HepG2 (cell line): ENCODE data around the gene LARP1. TPM values are rescaled to one million over a fixed set of nuclear protein-coding genes. Genes with fewer than 3 reads are reported as not detected.

Experiments used
- ADNP ChIP-seq: sonication (generic); formaldehyde crosslinking; IDR thresholded peaks from 2 replicates; pipeline ENCODE4 v1.4.0; 2020; ENCODE audit warnings: missing genetic modification reagents
- DMAP1 ChIP-seq: IDR thresholded peaks from 2 replicates; pipeline ENCODE4 v1.6.1; 2016
- KDM5B ChIP-seq: sonication (generic); formaldehyde crosslinking; IDR thresholded peaks from 2 replicates; pipeline ENCODE4 v1.4.0; 2020; ENCODE audit warnings: missing genetic modification reagents, mild to moderate bottlenecking, borderline replicate concordance
- NCOA1 ChIP-seq: sonication (generic); formaldehyde crosslinking; IDR thresholded peaks from 2 replicates; pipeline ENCODE4 v1.9.0; 2021; ENCODE audit warnings: missing genetic modification reagents
- PCBP1 ChIP-seq: fragments of 200-400 bp; formaldehyde crosslinking; IDR thresholded peaks from 2 replicates; pipeline ENCODE4 v1.6.1; 2017; ENCODE audit warnings: mild to moderate bottlenecking, low read depth, low read length, borderline replicate concordance
- PHF20 ChIP-seq: sonication (generic); formaldehyde crosslinking; IDR thresholded peaks from 2 replicates; pipeline ENCODE4 v1.5.0; 2020; ENCODE audit warnings: mild to moderate bottlenecking, missing genetic modification reagents
- RFXANK ChIP-seq: IDR thresholded peaks from 2 replicates; pipeline ENCODE4 v1.6.1; 2016
- ZNF232 ChIP-seq: sonication (generic); formaldehyde crosslinking; IDR thresholded peaks from 2 replicates; pipeline ENCODE4 v1.4.0; 2020; ENCODE audit warnings: missing genetic modification reagents, borderline replicate concordance
- ZNF761 ChIP-seq: sonication (generic); formaldehyde crosslinking; conservative IDR thresholded peaks from 2 replicates; pipeline ENCODE4 v1.4.0; 2020; ENCODE audit warnings: mild to moderate bottlenecking, missing genetic modification reagents
- ZSCAN12 ChIP-seq: sonication (generic); formaldehyde crosslinking; IDR thresholded peaks from 2 replicates; pipeline ENCODE4 v1.9.0; 2021; ENCODE audit warnings: mild to moderate bottlenecking, missing genetic modification reagents
- polyA plus RNA-seq, 8 experiments: library from polyadenylated mRNA; depleted of rRNA in 3 of 8; stranded (reverse) in 7 of 8; unstranded in 1 of 8; fragments of >200 nt; fragmentation: Illumina TruSeq in 4 of 8; extraction: Trizol in 4 of 8; gene quantifications; 2 replicates each; pipeline versions ENCODE4 v1.2.1 to v1.2.3, GENCODE V29; 2011 to 2016; ENCODE audit warnings: low read depth in 4 of 8, missing spikeins in 1 of 8, mixed read lengths in 1 of 8; ENCODE audit not compliant: insufficient read depth in 1 of 8
- total RNA-seq, 5 experiments: library from RNA; depleted of rRNA; stranded (reverse); fragments of >200 nt; fragmentation: Illumina TruSeq; extraction: Trizol; gene quantifications; 2 replicates each; pipeline ENCODE4 v1.2.3, GENCODE V29; 2016; ENCODE audit warnings: low read depth in 1 of 5
- TF ChIP-seq, protein P1 (sequence below): sonication (generic); formaldehyde crosslinking; IDR thresholded peaks from 2 replicates; pipeline ENCODE4 v1.5.1; 2020; ENCODE audit warnings: mild to moderate bottlenecking, missing genetic modification reagents, moderate library complexity
- TF ChIP-seq, protein P2 (sequence below): IDR thresholded peaks from 2 replicates; pipeline ENCODE4 v1.6.1; 2016; ENCODE audit warnings: low read depth
- TF ChIP-seq, protein P3 (sequence below): sonication (generic); formaldehyde crosslinking; IDR thresholded peaks from 2 replicates; pipeline ENCODE4 v1.4.0; 2020; ENCODE audit warnings: missing genetic modification reagents
- TF ChIP-seq, protein P4 (sequence below): IDR thresholded peaks from 2 replicates; pipeline ENCODE4 v1.6.1; 2016; ENCODE audit warnings: mild to moderate bottlenecking
- TF ChIP-seq, protein P5 (sequence below), 2 experiments: sonication (generic) in 1 of 2; formaldehyde crosslinking in 1 of 2; IDR thresholded peaks; 2 replicates each; pipeline versions ENCODE4 v1.4.0 to v1.6.1; 2016 to 2020; ENCODE audit warnings: borderline replicate concordance in 1 of 2, low read depth in 1 of 2, mild to moderate bottlenecking in 1 of 2, missing genetic modification reagents in 1 of 2

LARP1 gene
- total and polyA plus RNA-seq, 2 of the 13 experiments (the other 11 are each of a cell fraction or from before 2014, with no cell fraction given), result 45.2 to 61.4 TPM

DNA sequence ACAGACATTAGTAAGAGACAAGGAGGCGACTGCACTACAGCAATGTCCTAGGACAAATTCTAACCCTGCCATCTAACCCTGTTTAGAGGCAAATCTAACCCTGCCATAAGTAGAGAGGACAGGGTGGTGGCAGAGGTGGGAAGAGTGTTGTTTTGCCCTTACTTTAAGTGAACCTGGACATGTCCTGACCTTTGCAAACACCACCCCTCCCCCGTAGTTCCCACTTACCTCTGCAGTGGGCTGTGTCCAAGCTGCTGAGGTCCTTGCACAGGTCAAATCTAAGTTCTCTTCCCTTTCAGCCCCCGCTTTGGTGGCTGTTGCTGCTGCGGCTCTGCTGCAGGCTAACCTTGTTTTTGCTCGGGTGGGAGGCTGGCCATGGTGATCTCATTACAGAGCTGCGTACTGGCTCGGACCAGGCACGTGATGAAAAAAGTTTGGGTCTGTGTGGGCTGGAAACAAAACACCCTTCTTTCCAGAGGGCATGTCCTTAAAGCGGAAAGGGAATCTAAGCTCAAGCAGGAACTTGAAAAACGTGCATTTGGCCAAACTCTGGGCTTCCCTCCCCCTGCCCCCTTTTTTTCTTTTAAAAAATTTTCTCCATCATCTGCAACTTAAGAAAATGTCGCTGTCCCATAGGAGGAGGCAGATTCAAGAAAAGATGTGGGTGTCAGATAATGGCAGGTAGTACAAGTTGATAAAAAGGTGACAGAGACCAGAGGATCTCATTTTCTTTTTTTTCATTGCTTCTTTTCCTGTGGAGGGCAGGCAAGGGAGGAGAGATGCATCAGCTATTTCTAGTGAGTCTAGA lies 95.3 kb downstream of the LARP1 start, which contains the start of gene FAXDC2 (continued):
- TF ChIP-seq KDM5B (CRISPR knock-in tag) (peak; percentile 63; the same call in 1 of the 2 replicates), PCBP1 (no peak), DMAP1 (no peak), RFXANK (CRISPR knock-in tag) (no peak), NCOA1 (CRISPR knock-in tag) (no peak), ADNP (CRISPR knock-in tag) (no peak), PHF20 (CRISPR knock-in tag) (no peak), ZNF761 (CRISPR knock-in tag) (no peak), ZSCAN12 (no peak), ZNF232 (CRISPR knock-in tag) (no peak)
- TF ChIP-seq, protein P1, sequence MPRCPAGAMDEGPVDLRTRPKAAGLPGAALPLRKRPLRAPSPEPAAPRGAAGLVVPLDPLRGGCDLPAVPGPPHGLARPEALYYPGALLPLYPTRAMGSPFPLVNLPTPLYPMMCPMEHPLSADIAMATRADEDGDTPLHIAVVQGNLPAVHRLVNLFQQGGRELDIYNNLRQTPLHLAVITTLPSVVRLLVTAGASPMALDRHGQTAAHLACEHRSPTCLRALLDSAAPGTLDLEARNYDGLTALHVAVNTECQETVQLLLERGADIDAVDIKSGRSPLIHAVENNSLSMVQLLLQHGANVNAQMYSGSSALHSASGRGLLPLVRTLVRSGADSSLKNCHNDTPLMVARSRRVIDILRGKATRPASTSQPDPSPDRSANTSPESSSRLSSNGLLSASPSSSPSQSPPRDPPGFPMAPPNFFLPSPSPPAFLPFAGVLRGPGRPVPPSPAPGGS (CRISPR knock-in tag), result no peak
- TF ChIP-seq, protein P2, sequence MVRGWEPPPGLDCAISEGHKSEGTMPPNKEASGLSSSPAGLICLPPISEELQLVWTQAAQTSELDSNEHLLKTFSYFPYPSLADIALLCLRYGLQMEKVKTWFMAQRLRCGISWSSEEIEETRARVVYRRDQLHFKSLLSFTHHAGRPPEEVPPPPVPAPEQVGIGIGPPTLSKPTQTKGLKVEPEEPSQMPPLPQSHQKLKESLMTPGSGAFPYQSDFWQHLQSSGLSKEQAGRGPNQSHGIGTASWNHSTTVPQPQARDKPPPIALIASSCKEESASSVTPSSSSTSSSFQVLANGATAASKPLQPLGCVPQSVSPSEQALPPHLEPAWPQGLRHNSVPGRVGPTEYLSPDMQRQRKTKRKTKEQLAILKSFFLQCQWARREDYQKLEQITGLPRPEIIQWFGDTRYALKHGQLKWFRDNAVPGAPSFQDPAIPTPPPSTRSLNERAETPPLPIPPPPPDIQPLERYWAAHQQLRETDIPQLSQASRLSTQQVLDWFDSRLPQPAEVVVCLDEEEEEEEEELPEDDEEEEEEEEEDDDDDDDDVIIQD, result 0 out of 2 replicates have a peak, but pooled peaks have one; percentile 42
- TF ChIP-seq, protein P3, sequence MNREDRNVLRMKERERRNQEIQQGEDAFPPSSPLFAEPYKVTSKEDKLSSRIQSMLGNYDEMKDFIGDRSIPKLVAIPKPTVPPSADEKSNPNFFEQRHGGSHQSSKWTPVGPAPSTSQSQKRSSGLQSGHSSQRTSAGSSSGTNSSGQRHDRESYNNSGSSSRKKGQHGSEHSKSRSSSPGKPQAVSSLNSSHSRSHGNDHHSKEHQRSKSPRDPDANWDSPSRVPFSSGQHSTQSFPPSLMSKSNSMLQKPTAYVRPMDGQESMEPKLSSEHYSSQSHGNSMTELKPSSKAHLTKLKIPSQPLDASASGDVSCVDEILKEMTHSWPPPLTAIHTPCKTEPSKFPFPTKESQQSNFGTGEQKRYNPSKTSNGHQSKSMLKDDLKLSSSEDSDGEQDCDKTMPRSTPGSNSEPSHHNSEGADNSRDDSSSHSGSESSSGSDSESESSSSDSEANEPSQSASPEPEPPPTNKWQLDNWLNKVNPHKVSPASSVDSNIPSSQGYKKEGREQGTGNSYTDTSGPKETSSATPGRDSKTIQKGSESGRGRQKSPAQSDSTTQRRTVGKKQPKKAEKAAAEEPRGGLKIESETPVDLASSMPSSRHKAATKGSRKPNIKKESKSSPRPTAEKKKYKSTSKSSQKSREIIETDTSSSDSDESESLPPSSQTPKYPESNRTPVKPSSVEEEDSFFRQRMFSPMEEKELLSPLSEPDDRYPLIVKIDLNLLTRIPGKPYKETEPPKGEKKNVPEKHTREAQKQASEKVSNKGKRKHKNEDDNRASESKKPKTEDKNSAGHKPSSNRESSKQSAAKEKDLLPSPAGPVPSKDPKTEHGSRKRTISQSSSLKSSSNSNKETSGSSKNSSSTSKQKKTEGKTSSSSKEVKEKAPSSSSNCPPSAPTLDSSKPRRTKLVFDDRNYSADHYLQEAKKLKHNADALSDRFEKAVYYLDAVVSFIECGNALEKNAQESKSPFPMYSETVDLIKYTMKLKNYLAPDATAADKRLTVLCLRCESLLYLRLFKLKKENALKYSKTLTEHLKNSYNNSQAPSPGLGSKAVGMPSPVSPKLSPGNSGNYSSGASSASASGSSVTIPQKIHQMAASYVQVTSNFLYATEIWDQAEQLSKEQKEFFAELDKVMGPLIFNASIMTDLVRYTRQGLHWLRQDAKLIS, result no peak
- TF ChIP-seq, protein P4, sequence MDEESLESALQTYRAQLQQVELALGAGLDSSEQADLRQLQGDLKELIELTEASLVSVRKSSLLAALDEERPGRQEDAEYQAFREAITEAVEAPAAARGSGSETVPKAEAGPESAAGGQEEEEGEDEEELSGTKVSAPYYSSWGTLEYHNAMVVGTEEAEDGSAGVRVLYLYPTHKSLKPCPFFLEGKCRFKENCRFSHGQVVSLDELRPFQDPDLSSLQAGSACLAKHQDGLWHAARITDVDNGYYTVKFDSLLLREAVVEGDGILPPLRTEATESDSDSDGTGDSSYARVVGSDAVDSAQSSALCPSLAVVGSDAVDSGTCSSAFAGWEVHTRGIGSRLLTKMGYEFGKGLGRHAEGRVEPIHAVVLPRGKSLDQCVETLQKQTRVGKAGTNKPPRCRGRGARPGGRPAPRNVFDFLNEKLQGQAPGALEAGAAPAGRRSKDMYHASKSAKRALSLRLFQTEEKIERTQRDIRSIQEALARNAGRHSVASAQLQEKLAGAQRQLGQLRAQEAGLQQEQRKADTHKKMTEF (CRISPR knock-in tag), result no peak
- TF ChIP-seq, protein P5, sequence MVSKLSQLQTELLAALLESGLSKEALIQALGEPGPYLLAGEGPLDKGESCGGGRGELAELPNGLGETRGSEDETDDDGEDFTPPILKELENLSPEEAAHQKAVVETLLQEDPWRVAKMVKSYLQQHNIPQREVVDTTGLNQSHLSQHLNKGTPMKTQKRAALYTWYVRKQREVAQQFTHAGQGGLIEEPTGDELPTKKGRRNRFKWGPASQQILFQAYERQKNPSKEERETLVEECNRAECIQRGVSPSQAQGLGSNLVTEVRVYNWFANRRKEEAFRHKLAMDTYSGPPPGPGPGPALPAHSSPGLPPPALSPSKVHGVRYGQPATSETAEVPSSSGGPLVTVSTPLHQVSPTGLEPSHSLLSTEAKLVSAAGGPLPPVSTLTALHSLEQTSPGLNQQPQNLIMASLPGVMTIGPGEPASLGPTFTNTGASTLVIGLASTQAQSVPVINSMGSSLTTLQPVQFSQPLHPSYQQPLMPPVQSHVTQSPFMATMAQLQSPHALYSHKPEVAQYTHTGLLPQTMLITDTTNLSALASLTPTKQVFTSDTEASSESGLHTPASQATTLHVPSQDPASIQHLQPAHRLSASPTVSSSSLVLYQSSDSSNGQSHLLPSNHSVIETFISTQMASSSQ (IDR thresholded peaks at IDR 0.05; ENCODE audit: low read depth), result no peak
- TF ChIP-seq, protein P5 (CRISPR knock-in tag; IDR thresholded peaks at IDR 0.05; ENCODE audit: borderline replicate concordance), result no peak
